Stimulated activated CD8-positive, alpha-beta memory T cell treated with anti-CD3 and anti-CD28 coated beads, Interleukin-12 subunit alpha, Interleukin-12 subunit beta, amount 100 ng/mL, for 1 hour (primary cell): Measurements from ENCODE around the gene ZFPM1.
"Not testable (repeated sequence)": the region's sequence is repeated elsewhere in the genome, so short reads cannot be mapped to it uniquely, and the experiment has no call there.

Experiments used
- DNase-seq: peaks from one replicate; pipeline ENCODE4 v3.0.0-alpha.2; 2020; ENCODE audit warnings: low read depth

ZFPM1 gene

GRCh38 chr16:88453217-88453531 lies at the start of gene ZFPM1:
Gene ZFPM1, plus strand, starts transcription at chr16:88453280. Its CDS starts 359 bp downstream, at chr16:88453639.
- no peak for DNase-seq

DNA sequence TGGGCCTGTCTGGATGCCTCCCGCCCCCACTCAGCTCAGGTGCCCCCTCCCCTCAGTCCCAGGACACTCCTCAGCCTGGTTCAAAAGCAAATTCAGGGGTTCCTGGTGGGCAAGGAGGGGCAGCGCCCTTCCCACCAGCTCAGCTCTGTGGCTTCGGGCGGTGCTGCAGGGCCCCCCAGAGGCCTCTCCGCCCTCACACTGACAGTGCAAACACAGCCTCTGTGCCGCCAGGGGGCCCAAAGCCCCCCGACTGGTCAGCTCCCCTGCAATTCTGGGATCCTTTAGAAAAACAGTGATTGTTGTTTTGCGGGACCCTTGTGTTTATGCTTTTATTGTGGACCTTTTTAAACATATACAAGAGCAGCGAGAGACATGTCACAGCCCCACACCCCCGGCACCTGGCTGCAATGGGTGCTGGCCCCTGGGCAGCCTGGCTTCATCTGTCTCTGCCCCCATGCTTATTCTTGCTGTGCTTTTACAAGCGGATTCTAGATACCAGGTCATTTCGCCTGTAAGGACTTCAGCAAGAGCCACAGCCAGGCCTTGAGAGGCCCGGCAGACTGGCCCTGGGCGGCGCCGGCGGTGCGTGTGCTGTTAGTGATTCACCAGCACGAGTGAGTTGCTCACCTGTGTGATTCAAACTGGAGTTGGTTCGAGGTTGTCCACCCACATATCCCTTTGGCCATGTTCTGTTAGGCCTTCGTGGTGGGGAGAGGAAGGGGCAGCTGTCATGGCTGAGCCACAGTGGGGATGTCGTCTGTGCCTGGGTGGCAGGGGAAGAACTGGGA lies 49.1 kb upstream of the ZFPM1 start:
- no peak for DNase-seq

DNA sequence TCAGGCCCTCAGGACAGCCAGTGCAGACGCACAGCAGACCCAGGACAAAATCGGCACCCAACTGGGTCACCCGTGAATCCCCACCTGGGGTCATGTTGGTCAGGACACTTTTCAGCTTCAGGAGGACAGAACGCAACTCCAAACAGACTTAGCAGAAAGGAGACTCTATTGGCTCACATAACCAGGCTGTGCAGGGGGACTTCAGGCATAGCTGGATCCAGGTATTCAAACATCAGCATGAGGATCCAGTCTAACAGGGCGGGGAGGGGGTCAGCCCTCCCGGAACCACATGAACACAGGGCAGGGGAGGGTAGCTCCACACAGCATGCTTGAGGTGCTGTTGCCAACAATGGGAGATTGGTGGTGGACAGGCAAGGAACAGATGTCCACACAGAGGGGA lies 48.3 kb upstream of the ZFPM1 start:
- no peak for DNase-seq

GRCh38 chr16:88405216-88406060 lies 47.6 kb upstream of the ZFPM1 start:
- no peak for DNase-seq

GRCh38 chr16:88406096-88407041 lies 46.7 kb upstream of the ZFPM1 start:
- no peak for DNase-seq

- DNase-seq, result no peak
Observed at GRCh38 chr16:88407042-88407420, 46.0 kb upstream of the ZFPM1 start.

DNA sequence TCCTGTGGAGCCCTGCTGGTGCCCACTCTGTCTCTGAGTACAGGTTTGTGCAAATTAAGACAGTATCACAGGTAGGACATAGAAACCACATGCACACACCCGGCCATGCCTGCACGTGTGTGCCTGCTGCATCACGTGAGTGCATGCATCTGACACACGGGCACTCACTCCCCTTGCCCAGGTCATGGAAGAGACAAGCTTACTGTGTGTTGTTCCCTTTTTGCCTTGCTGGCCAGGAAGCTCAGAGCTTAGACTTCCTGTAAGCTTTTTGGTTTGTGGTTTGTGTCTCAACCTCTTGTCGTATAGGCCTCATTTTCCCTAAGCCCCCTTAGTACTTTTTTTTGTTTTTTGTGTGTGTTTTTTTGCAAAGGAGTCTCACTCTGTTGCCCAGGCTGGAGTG lies 45.3 kb upstream of the ZFPM1 start:
- no peak for DNase-seq

DNA sequence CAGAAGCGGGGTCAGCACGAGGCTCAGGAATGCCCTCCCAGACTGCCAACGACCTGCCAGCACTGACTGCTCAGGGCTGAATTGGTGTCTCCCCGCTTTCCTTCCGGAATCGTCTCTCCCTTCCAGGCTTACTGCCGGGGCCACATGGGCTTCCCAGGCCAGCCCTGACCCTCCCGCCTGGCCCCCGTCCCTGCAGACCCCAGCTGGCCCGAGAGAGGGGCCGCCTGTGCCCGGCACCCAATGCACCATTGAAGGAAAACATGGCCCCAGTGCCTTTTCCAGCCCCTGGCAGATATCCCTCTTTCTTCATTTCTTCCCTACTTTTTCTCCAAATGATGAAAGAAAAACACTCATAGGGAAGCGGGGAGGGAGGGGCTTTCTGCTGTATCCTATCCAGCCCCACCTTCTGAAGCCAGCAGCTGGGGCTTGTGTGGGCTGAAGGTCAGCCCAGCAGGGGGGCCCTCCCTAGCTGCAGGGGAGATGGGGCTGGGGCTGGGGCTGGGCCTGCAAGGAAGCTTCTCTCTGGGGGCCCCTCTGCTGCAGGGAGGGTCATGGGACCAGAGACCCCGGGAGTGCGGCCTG lies 44.4 kb upstream of the ZFPM1 start:
- no peak for DNase-seq

DNA sequence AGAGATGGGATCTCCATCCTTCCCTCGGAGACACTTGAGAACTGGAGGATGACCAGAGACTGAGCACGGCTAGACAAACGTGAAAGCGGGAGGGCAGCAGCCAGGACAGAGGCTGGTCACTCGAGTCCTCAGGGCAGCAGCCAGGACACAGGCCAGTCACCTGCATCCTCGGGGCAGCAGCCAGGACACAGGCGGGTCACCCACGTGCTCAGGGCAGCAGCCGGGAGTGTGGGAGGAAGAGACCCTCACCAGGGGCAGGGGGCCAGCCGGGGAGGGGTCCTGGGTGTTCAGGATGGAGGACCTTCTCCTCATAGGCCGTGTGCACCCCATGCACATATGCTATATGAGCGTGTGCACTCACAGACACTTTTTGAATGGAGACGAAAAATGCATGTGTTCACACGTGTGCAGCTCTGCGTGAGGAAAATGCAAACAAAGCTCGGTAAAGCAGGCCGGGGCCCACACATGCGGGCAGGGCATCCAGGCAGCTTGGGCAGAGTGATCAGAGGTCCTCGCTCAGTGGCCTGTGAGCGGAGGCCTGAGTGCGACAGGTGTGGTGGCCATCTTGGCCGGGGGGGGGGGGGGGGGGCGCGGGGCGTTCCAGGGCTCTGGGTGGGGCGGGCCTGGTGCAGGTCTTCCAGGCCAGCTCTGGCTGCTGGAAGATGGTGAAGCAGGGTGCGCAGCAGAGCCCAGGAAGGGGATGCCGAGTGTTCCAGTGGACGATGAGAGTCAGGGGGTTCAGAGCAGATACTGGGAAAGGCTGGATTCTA lies 43.6 kb upstream of the ZFPM1 start:
- DNase-seq, result no peak

DNA sequence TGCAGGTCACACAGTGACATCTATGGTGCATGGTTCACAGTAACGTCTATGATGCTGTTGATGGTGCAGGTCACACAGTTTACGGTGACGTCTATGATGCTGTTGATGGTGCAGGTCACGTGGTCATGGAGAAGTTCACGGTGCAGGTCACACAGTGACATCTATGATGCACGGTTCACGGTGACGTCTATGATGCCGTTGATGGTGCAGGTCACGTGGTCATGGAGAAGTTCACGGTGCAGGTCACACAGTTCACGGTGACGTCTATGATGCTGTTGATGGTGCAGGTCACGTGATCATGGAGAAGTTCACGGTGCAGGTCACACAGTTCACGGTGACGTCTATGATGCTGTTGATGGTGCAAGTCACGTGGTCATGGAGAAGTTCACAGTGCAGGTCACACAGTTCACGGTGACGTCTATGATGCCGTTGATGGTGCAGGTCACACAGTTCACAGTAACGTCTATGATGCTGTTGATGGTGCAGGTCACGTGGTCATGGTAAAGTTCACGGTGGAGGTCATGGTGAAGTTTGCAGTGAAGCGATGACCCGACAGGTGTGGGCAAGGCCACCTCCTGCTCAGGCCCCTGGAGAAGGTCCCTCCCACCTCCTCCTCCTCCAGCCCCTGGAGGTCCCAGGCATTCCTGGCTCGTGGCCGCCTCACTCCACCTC lies 42.6 kb upstream of the ZFPM1 start:
- not testable (repeated sequence) for DNase-seq

DNA sequence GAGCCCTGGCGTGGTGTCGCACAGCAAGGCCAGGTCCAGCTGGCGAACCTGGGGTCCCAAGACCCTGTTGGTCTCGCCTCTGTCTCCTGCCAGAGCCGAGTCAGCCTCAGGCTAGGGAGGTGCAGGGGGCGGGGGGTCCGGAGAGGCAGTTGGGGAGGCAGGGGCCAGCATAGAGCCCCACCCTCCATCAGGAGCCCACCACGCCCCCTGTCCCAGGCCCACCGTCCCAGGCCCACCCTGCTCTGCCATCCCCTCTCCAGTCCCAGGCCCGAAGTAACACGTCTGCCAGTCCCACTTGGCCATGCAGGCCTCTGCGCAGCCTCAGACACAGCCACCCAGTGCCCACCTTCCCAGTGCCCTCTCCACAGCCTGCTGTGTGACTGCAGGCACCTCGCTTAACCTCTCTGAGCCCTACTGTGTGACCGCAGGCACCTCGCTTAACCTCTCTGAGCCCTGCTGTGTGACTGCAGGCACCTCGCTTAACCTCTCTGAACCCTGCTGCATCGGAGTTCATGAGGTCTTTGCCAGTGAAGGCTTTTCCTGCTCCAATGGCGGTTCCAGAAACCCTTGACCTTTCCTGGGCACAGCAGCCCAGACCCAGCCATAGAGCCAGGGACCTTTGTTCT lies 41.0 kb upstream of the ZFPM1 start:
- DNase-seq, result no peak

DNA sequence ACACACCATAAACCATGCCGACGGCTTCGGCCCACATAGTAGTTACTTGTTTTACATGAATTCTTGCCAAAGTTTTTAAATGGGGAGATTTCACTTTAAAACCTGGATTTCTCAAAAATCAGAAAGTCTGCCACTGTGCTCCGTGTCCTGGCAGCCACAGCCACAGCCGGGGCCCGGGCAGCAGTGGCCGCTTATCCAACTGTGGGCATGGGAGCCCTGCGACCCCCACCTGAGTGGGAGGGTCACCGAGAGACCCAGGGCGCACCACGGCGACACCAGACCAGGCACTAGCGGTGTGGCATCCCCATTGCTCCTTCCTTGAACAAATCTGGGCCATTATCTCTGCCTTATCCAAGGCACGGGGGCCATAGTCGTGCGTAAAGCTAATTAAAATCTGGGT lies 40.3 kb upstream of the ZFPM1 start:
- no peak for DNase-seq

DNA sequence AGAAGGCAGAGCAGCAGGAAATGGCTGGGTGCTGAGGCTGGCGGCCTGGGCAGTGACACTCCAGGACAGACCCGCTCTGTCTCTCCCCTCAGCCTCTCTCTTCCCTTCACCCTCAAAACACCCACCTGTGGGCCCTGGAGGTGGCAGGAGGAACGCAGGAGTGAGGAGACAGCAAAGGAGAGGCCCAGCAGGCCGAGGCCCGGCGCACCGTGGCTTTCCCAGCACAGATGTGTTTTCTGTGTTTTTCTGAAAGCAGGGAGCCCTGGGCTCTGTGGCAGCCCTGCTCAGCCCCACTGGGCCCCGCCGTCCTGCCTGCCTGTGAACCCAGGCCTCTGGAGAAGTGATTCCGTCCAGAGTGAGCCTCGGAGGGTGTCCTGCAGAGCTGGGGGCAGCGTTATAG lies 39.8 kb upstream of the ZFPM1 start:
- no peak for DNase-seq

- no peak for DNase-seq
Observed at GRCh38 chr16:88413631-88414030, 39.4 kb upstream of the ZFPM1 start.

- DNase-seq, result no peak
Observed at GRCh38 chr16:88414521-88415380, 38.3 kb upstream of the ZFPM1 start.

GRCh38 chr16:88415381-88415705 lies 37.7 kb upstream of the ZFPM1 start:
- DNase-seq, result no peak

- DNase-seq, result no peak
Observed at GRCh38 chr16:88415713-88416323, 37.3 kb upstream of the ZFPM1 start.

GRCh38 chr16:88416686-88417085 lies 36.4 kb upstream of the ZFPM1 start:
- DNase-seq, result no peak
